Stimulated activated effector memory CD8-positive, alpha-beta T cell treated with anti-CD3 and anti-CD28 coated beads, Interleukin-12 subunit alpha, Interleukin-12 subunit beta, amount 100 ng/mL, for 72 hours (primary cell): ENCODE results near the gene DPEP3.
"Not testable (repeated sequence)": the region's sequence is repeated elsewhere in the genome, so short reads cannot be mapped to it uniquely, and the experiment has no call there.

Source experiments
- ATAC-seq: fragments of 150-1000 bp; cut with Tn5 transposase; 2 replicates; pipeline ENCODE4 v1.10.0; 2021
- DNase-seq, 2 donors: peaks; one replicate each; pipeline ENCODE4 v3.0.0; 2021 to 2022; ENCODE audit warnings: low spot score in 2 of 2
- H3K27ac Mint-ChIP-seq: one replicate; pipeline ENCODE4 v1.8.0; 2022; ENCODE audit warnings: mild to moderate bottlenecking, mixed read lengths
- H3K36me3 Mint-ChIP-seq: one replicate; pipeline ENCODE4 v1.8.0; 2022; ENCODE audit warnings: mild to moderate bottlenecking, mixed read lengths
- H3K4me1 Mint-ChIP-seq: one replicate; pipeline ENCODE4 v1.8.0; 2022; ENCODE audit warnings: mixed read lengths
- H3K4me3 Mint-ChIP-seq: one replicate; pipeline ENCODE4 v1.8.0; 2022; ENCODE audit warnings: mild to moderate bottlenecking, mixed read lengths
- H3K9me3 Mint-ChIP-seq: one replicate; pipeline ENCODE4 v1.8.0; 2022; ENCODE audit warnings: mixed read lengths

Gene DPEP3

GRCh38 chr16:67977469-67978227 is 2.7 kb downstream of the DPEP3 start:
- Mint-ChIP-seq H3K27ac (no peak overlapping the region), H3K36me3 (no peaks in the 10 kb centered on the region), H3K4me1 (peaks cover 7% of the 10 kb centered on the region), H3K9me3 (no peaks in the 10 kb centered on the region), H3K4me3 (no peak overlapping the region)
- ATAC-seq (no peak), DNase-seq (no peak)

GRCh38 chr16:67977005-67977404 is 3.3 kb downstream of the DPEP3 start:
- no peak overlapping the region for H3K27ac Mint-ChIP-seq
- H3K4me3 Mint-ChIP-seq = no peak overlapping the region
- DNase-seq (no peak), ATAC-seq (peak; percentile 12)
- no peaks in the 10 kb centered on the region for H3K36me3 Mint-ChIP-seq
- H3K4me1 Mint-ChIP-seq = peaks cover 7% of the 10 kb centered on the region
- no peaks in the 10 kb centered on the region for H3K9me3 Mint-ChIP-seq

DNA sequence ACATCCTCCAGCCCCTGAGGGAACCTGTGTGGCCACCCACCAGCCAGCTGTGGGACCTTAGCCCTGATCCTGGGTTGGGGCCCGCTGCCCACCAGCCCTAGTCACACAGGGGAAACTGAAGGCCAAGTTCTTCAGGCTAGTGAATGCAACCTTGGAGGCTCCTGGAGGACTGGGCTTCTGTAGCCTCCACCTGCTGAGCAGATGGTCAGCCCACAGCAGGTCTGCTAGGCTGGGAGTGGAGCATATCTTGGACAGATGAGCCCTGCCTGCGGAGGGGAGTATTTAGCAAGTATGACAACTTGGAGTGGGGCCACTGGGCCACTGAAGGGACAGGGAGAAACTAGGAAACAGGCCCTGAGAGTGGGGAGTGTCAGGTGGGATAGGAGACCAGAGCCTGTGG is 4.1 kb downstream of the DPEP3 start:
- no peaks in the 10 kb centered on the region for H3K9me3 Mint-ChIP-seq
- peak overlapping the region; percentile 48 for H3K27ac Mint-ChIP-seq
- H3K4me3 Mint-ChIP-seq = no peak overlapping the region

DNA sequence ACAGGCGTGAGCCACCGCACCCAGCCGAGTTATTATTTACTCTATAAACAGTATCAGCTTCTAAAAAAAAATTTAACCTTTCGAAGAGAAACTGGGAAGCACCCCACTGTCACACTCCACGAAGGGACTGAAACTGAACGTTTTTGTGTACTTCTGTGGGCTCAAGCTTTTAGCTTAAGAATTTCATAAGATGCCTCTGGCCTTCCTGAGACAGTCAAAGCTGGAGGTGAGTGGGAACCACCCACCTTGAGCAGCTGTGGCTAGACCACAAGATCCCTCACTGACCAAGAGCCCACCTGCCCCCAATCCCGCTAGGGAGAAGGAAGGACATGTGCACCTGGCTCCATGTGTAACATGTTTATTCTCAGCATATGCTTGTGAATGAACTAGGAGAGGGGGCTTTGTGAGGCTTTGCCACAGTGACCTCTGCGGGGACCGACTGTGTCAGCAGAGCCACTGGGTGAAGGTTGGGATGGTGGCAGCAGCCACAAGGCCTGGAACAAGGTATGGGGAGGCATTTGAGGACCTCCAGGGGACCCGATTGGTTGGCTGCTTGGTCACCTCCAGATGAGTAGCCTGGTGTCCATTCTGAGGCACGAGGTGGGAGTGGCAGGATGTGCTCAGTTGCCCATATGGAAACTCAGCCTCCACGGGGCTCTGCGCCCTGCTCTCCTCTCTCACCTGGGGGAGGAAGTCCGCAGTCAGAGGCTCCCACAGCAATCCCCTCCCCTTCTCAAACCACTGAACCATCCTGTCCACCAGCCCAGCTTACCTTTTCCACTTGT is 4.8 kb downstream of the DPEP3 start:
- Mint-ChIP-seq H3K4me1 (peaks cover 7% of the 10 kb centered on the region), H3K4me3 (no peak overlapping the region), H3K36me3 (no peaks in the 10 kb centered on the region), H3K9me3 (no peaks in the 10 kb centered on the region), H3K27ac (peak overlapping the region; percentile 48)
- DNase-seq (no peak), ATAC-seq (no peak)

More for the DNA sequence above, 4.1 kb downstream of the DPEP3 start:
- no peak for DNase-seq
- Mint-ChIP-seq H3K4me1 (peaks cover 7% of the 10 kb centered on the region), H3K36me3 (no peaks in the 10 kb centered on the region)
- no peak for ATAC-seq

- H3K36me3 Mint-ChIP-seq = not testable (repeated sequence)
These were observed 8.0 kb downstream of the DPEP3 start for GRCh38 chr16:67972285-67972684.

DNA sequence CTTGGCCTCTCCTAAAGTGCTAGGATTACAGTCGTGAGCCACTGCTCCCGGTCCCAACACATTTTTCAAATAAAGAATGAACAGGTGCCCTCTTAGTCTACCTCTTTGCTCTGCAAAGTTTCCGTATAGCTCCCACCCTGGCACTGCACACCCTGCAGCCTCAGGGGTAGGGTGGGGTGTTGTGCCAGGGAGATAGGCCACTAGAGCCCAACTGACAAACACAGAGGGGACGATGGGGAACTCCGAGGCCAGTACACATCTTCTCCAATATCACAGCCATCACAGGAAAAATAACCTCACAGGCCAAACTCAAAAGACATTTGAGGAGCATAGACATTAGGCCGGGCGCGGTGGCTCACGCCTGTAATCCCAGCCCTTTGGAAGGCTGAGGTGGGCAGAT is 9.2 kb downstream of the DPEP3 start:
- ATAC-seq (no peak), DNase-seq (no peak)
- peaks cover 36% of the 10 kb centered on the region for H3K4me1 Mint-ChIP-seq
- no peak overlapping the region for H3K4me3 Mint-ChIP-seq
- H3K36me3 Mint-ChIP-seq = peaks cover 7% of the 10 kb centered on the region
- H3K27ac Mint-ChIP-seq = no peak overlapping the region
- H3K9me3 Mint-ChIP-seq = no peaks in the 10 kb centered on the region

More at GRCh38 chr16:67972285-67972684, 8.0 kb downstream of the DPEP3 start:
- not testable (repeated sequence) for H3K4me3 Mint-ChIP-seq, ATAC-seq, H3K27ac Mint-ChIP-seq, DNase-seq, H3K9me3 Mint-ChIP-seq
- peaks cover 26% of the 10 kb centered on the region for H3K4me1 Mint-ChIP-seq

- DNase-seq (no peak), ATAC-seq (no peak)
- Mint-ChIP-seq H3K9me3 (no peaks in the 10 kb centered on the region), H3K27ac (peak overlapping the region; percentile 74), H3K4me1 (peaks cover 31% of the 10 kb centered on the region), H3K4me3 (peak overlapping the region; percentile 92), H3K36me3 (peaks cover 7% of the 10 kb centered on the region)
These were observed 10.9 kb downstream of the DPEP3 start for GRCh38 chr16:67969254-67970039.

DNA sequence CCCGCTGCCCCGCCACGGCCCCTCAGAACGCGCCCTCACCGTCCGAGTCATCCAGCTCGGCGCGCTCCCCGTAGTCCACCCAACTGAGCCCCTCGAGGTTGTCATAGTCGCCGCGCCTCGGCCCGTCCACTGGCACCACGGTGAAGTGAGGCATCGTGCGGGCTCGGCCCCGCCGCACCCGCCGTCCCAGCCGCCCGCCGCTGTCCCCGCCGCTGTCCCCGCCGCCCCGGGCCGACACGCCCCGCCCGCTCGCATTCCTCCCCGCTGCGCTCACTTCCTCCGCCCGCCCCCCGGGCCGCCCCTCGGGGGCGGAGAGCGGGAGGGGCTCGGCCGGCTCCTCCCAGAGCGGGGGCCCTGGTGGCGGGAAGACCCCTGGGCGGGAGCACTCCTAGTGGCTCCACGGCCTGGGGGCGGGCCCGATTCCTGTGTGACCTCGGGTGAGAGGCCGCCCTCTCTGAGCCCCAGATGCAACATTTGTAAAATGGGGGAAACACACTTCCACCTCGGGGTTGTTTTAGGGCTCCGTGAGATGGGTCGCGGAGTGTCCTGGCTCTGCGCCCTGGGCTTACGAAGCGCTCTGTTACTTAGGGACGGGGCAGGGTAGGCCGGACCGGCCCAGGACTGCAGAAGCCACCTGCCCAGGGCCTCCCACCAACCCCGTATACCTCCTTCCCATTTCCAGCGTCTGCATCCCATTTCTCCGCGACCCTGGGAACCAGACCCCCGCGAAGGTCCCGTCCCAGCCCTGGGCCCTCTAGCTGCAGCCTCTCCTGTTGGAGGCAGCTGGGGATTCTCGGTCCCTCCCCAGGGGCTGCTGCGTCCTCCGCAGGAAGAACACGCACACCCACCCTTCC is 11.7 kb downstream of the DPEP3 start, which contains the start of gene SLC12A4:
Gene SLC12A4, minus strand, starts transcription at position 238 of the 854 bp plus-strand sequence. Its CDS starts 84 bp downstream, at position 154.
- ATAC-seq (peak; percentile 89), DNase-seq (peak; percentile 76 to 95)
- Mint-ChIP-seq H3K4me1 (peaks cover 33% of the 10 kb centered on the region), H3K27ac (peak within 1 kb of the TSS; percentile 74), H3K4me3 (peak within 1 kb of the TSS; percentile 92), H3K36me3 (peaks cover 7% of the 10 kb centered on the region), H3K9me3 (no peaks in the 10 kb centered on the region)

DNA sequence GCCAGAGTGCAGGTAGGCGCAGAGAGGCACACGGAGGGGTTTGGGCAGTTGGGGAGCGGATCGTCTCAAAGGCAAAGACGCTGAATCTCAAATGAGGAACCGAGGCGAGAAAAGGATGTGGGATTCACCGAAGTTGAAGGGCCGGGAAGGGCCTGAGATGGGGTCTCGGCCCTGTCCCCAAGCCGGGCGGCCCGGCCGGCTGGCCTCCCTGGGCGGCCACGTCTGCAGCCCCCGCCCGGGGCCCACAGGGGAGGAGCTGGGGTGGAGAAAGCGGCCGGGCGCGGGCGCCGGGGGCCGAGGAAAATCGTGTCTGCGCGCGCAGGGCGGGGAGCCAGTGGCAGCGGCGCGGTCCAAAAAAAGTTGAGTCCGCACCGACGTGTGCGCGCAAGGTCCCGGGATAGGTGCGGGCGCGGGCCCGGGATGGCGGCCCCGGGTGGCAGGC is 12.3 kb downstream of the DPEP3 start:
- peak in 1 of 2 donors; percentile 25 for DNase-seq

DNA sequence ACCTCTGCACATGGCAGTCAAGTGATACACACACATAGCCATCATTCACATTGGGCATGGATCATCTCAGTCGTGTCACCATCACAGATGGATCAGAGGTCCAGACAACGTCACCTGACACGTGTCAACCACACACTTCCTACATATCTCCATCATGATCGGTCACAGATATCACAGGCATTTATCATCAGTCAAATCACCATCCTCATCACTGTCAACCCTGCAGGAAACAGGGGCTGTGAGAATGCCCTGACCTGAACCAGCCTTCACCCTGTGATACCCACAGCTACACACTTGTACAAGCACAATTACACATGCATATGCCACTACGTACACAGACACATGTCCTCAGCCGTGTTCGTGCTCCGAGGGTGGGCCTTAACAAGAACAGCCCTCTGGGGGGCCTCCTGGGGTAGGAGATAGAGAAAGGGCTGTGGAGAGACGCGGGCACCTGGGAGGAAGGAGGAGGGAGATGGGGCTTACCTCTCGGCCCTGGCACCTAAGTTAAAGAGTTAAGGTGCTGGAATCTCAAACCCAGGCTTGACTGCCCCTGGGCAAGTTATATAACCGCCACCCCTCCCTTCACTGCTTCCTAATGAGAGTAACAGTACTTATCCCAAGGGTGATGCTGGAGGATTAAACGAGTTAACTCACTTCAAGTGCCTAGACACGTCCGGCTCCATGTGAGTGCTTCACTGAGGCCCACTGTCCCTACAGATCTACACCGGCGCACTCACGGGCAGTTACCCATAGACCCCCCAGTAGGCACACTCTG is 12.9 kb downstream of the DPEP3 start:
- Mint-ChIP-seq H3K36me3 (peaks cover 10% of the 10 kb centered on the region), H3K4me3 (peak overlapping the region; percentile 92), H3K9me3 (no peaks in the 10 kb centered on the region), H3K4me1 (peaks cover 33% of the 10 kb centered on the region), H3K27ac (peak overlapping the region; percentile 74)
- DNase-seq (peak in 1 of 2 donors; percentile 69), ATAC-seq (peak; percentile 64)

More for the DNA sequence above, 12.3 kb downstream of the DPEP3 start:
- H3K27ac Mint-ChIP-seq = peak overlapping the region; percentile 74
- peaks cover 7% of the 10 kb centered on the region for H3K36me3 Mint-ChIP-seq
- peaks cover 33% of the 10 kb centered on the region for H3K4me1 Mint-ChIP-seq
- peak; percentile 27 for ATAC-seq
- H3K4me3 Mint-ChIP-seq = peak overlapping the region; percentile 92
- H3K9me3 Mint-ChIP-seq = no peaks in the 10 kb centered on the region

- ATAC-seq (no peak), DNase-seq (no peak)
- Mint-ChIP-seq H3K9me3 (no peaks in the 10 kb centered on the region), H3K36me3 (peaks cover 17% of the 10 kb centered on the region), H3K4me1 (peaks cover 33% of the 10 kb centered on the region), H3K27ac (peak overlapping the region; percentile 74), H3K4me3 (peak overlapping the region; percentile 92)
These were observed 13.6 kb downstream of the DPEP3 start for GRCh38 chr16:67966549-67967182.

GRCh38 chr16:67965668-67966548 is 14.4 kb downstream of the DPEP3 start:
- ATAC-seq (no peak), DNase-seq (no peak)
- Mint-ChIP-seq H3K4me3 (peak overlapping the region; percentile 92), H3K27ac (no peak overlapping the region), H3K36me3 (peaks cover 24% of the 10 kb centered on the region), H3K9me3 (no peaks in the 10 kb centered on the region), H3K4me1 (peaks cover 33% of the 10 kb centered on the region)
